Left colon (tissue), 2 donors: ENCODE data around the gene ATRAID. TPM values are rescaled to one million over a fixed set of nuclear protein-coding genes. Genes with fewer than 3 reads are reported as not detected.
"Not testable (repeated sequence)": the region's sequence is repeated elsewhere in the genome, so short reads cannot be mapped to it uniquely, and the experiment has no call there.

ENCODE experiments used
- ATAC-seq: fragments of 200-7000 bp; cut with Tn5 transposase; one replicate; pipeline ENCODE4 v1.9.1; 2020; ENCODE audit warnings: mild to moderate bottlenecking, moderate library complexity
- DNase-seq, 2 donors: peaks; one replicate each; pipeline ENCODE4 v3.0.0-alpha.2; 2020
- intact Hi-C, 2 donors: fragments of 100-400 bp; cut with DNase I in 1 of 2; cut with micrococcal nuclease in 1 of 2; formaldehyde crosslinking; loops; one replicate each; pipeline versions ENCODE4 v1.11.2 to v1.14.0; 2022; cut with DNase I, micrococcal nuclease
- long read RNA-seq: library from polyadenylated mRNA; unstranded; transcript quantifications from one replicate; pipeline ENCODE4 v2.0.0, GENCODE V29; 2021
- total RNA-seq, 2 donors: library from RNA; stranded (reverse); fragmentation: NEBNext Ultra II Directional; extraction: Animal tissue kit (Norgen Biotek cat#: 25700); gene quantifications; one replicate each; pipeline ENCODE4 v1.2.1, GENCODE V29; 2021
- donor health status: DM: no; HTN: no; CAD: no.
- donor health status: DM: yes; HTN: yes; CAD: no.

ATRAID gene
- total RNA-seq: 10 to 100 TPM; 75.3 to 98.2 TPM
- long read RNA-seq, transcript ATRAID-201 (7 exons, 1,240 nt): major isoform, 85 of 109 reads
- long read RNA-seq, transcript ATRAID-202 (7 exons, 1,059 nt): minor isoform, 16 of 109 reads
- long read RNA-seq, partial matches to known transcripts: 8 of 109 reads
- long read RNA-seq, other reads (novel, unspliced or antisense): 0 of 109 reads

GRCh38 chr2:27211943-27212625 lies at the start of gene ATRAID, which contains the start of gene SLC5A6:
ATRAID (plus strand) TSS chr2:27212041; CDS start chr2:27212369, 328 bp downstream.
SLC5A6 (minus strand) TSS chr2:27212268; CDS start chr2:27207650, 4,618 bp downstream.
- peak; percentile 90 for ATAC-seq
- DNase-seq: peak; percentile 84 to 91
- intact Hi-C loops: no loop called here

GRCh38 chr2:27162151-27163121 lies 49.4 kb upstream of the ATRAID start:
- intact Hi-C loops: no loop called here
- DNase-seq: no peak
- ATAC-seq: no peak

- no peak for ATAC-seq
- DNase-seq: no peak
Measured at GRCh38 chr2:27164960-27165763, 46.7 kb upstream of the ATRAID start.

GRCh38 chr2:27170581-27171337 lies 41.1 kb upstream of the ATRAID start:
- intact Hi-C loops: no loop called here
- ATAC-seq (peak; percentile 86), DNase-seq (no peak)

More at GRCh38 chr2:27164960-27165763, 46.7 kb upstream of the ATRAID start:
- intact Hi-C loops: no loop called here

GRCh38 chr2:27171351-27171848 lies 40.4 kb upstream of the ATRAID start:
- ATAC-seq (peak; percentile 54), DNase-seq (no peak)
- intact Hi-C loops: no loop called here

GRCh38 chr2:27174638-27175037 lies 37.2 kb upstream of the ATRAID start:
- DNase-seq: no peak
- ATAC-seq: no peak
- intact Hi-C loops: no loop called here

- DNase-seq (no peak), ATAC-seq (no peak)
- intact Hi-C loops: no loop called here
Measured at GRCh38 chr2:27175330-27175729, 36.5 kb upstream of the ATRAID start.

- DNase-seq, ATAC-seq, intact Hi-C loops: not testable (repeated sequence)
Measured at GRCh38 chr2:27175781-27176180, 36.1 kb upstream of the ATRAID start.

GRCh38 chr2:27177441-27178351 lies 34.1 kb upstream of the ATRAID start:
- peak; percentile 76 for ATAC-seq

GRCh38 chr2:27178469-27178868 lies 33.4 kb upstream of the ATRAID start:
- ATAC-seq: no peak

More at GRCh38 chr2:27177441-27178351, 34.1 kb upstream of the ATRAID start:
- intact Hi-C loops: no loop called here
- no peak for DNase-seq

GRCh38 chr2:27179344-27180000 lies 32.4 kb upstream of the ATRAID start:
- ATAC-seq (no peak), DNase-seq (no peak)
- intact Hi-C loops: no loop called here

More at GRCh38 chr2:27178469-27178868, 33.4 kb upstream of the ATRAID start:
- intact Hi-C loops: no loop called here
- no peak for DNase-seq

GRCh38 chr2:27182346-27182745 lies 29.5 kb upstream of the ATRAID start:
- intact Hi-C loops: no loop called here
- ATAC-seq (no peak), DNase-seq (no peak)

- ATAC-seq: no peak
- intact Hi-C loops: no loop called here
- no peak for DNase-seq
Measured at GRCh38 chr2:27184115-27184514, 27.7 kb upstream of the ATRAID start.

GRCh38 chr2:27185331-27186026 lies 26.4 kb upstream of the ATRAID start:
- intact Hi-C loops: no loop called here
- peak; percentile 62 for ATAC-seq
- peak in 1 of 2 donors; percentile 20 for DNase-seq

- no peak for DNase-seq
- ATAC-seq: no peak
- intact Hi-C loops: no loop called here
Measured at GRCh38 chr2:27186613-27187345, 25.1 kb upstream of the ATRAID start.
